ENCODE results near the gene IPO8.

IPO8 gene

GRCh38 chr12:30679241-30679640 lies 16.4 kb downstream of the IPO8 start:
- no peak overlapping the region for H3K27ac ChIP-seq
- no peak for TF ChIP-seq CTCF (IDR thresholded peaks at IDR 0.05)
- H3K4me1 ChIP-seq, result no peaks in the 10 kb centered on the region
- no peak overlapping the region for H3K4me3 ChIP-seq (ENCODE audit: low read depth, low read length)
- H3K9ac ChIP-seq, result no peak overlapping the region
- H3K4me2 ChIP-seq (ENCODE audit: low read length), result no peak overlapping the region
- no peaks in the 10 kb centered on the region for H3K79me2 ChIP-seq
- no peaks in the 10 kb centered on the region for H3K36me3 ChIP-seq (ENCODE audit: control insufficient read depth, insufficient read depth, low read length)
- no peak overlapping the region for H2AFZ ChIP-seq
- H3K9me3 ChIP-seq (ENCODE audit: control insufficient read depth, low read length), result no peaks in the 10 kb centered on the region
- H3K27me3 ChIP-seq (ENCODE audit: control insufficient read depth, insufficient read depth, low read length), result no peaks in the 10 kb centered on the region

GRCh38 chr12:30678221-30678620 lies 17.4 kb downstream of the IPO8 start:
- no peaks in the 10 kb centered on the region for H3K27me3 ChIP-seq (ENCODE audit: control insufficient read depth, insufficient read depth, low read length)
- no peaks in the 10 kb centered on the region for H3K36me3 ChIP-seq (ENCODE audit: control insufficient read depth, insufficient read depth, low read length)
- H2AFZ ChIP-seq, result no peak overlapping the region
- H3K27ac ChIP-seq, result no peak overlapping the region
- TF ChIP-seq CTCF (IDR thresholded peaks at IDR 0.05), result no peak
- H3K79me2 ChIP-seq, result no peaks in the 10 kb centered on the region
- H3K9me3 ChIP-seq (ENCODE audit: control insufficient read depth, low read length), result no peaks in the 10 kb centered on the region
- H3K4me1 ChIP-seq, result no peaks in the 10 kb centered on the region
- H3K9ac ChIP-seq, result no peak overlapping the region
- no peak overlapping the region for H3K4me2 ChIP-seq (ENCODE audit: low read length)
- H3K4me3 ChIP-seq (ENCODE audit: low read depth, low read length), result no peak overlapping the region

- Histone ChIP-seq H3K4me2 (ENCODE audit: low read length) (no peak overlapping the region), H3K79me2 (no peaks in the 10 kb centered on the region), H3K9ac (no peak overlapping the region), H3K27ac (no peak overlapping the region), H3K27me3 (ENCODE audit: control insufficient read depth, insufficient read depth, low read length) (no peaks in the 10 kb centered on the region), H3K9me3 (ENCODE audit: control insufficient read depth, low read length) (no peaks in the 10 kb centered on the region), H2AFZ (no peak overlapping the region), H3K36me3 (ENCODE audit: control insufficient read depth, insufficient read depth, low read length) (no peaks in the 10 kb centered on the region), H3K4me1 (no peaks in the 10 kb centered on the region), H3K4me3 (ENCODE audit: low read depth, low read length) (no peak overlapping the region)
- TF ChIP-seq CTCF (IDR thresholded peaks at IDR 0.05), result no peak
Observed at GRCh38 chr12:30661210-30661609, 34.5 kb downstream of the IPO8 start.

GRCh38 chr12:30652034-30652696 lies 43.5 kb downstream of the IPO8 start:
- no peaks in the 10 kb centered on the region for H3K79me2 ChIP-seq
- no peak overlapping the region for H3K4me3 ChIP-seq (ENCODE audit: low read depth, low read length)
- H2AFZ ChIP-seq, result no peak overlapping the region
- no peaks in the 10 kb centered on the region for H3K27me3 ChIP-seq (ENCODE audit: control insufficient read depth, insufficient read depth, low read length)
- no peak overlapping the region for H3K27ac ChIP-seq
- no peak for TF ChIP-seq CTCF (IDR thresholded peaks at IDR 0.05)
- no peak overlapping the region for H3K4me2 ChIP-seq (ENCODE audit: low read length)
- no peaks in the 10 kb centered on the region for H3K9me3 ChIP-seq (ENCODE audit: control insufficient read depth, low read length)
- no peak overlapping the region for H3K9ac ChIP-seq
- no peaks in the 10 kb centered on the region for H3K4me1 ChIP-seq
- H3K36me3 ChIP-seq (ENCODE audit: control insufficient read depth, insufficient read depth, low read length), result no peaks in the 10 kb centered on the region

GRCh38 chr12:30646821-30647220 lies 48.8 kb downstream of the IPO8 start:
- Histone ChIP-seq H3K9me3 (ENCODE audit: control insufficient read depth, low read length) (no peaks in the 10 kb centered on the region), H2AFZ (no peak overlapping the region), H3K4me3 (ENCODE audit: low read depth, low read length) (no peak overlapping the region), H3K4me2 (ENCODE audit: low read length) (no peak overlapping the region), H3K79me2 (no peaks in the 10 kb centered on the region), H3K9ac (no peak overlapping the region), H3K27me3 (ENCODE audit: control insufficient read depth, insufficient read depth, low read length) (no peaks in the 10 kb centered on the region), H3K27ac (no peak overlapping the region), H3K36me3 (ENCODE audit: control insufficient read depth, insufficient read depth, low read length) (no peaks in the 10 kb centered on the region), H3K4me1 (no peaks in the 10 kb centered on the region)
- no peak for TF ChIP-seq CTCF (IDR thresholded peaks at IDR 0.05)
